Motor neuron (in vitro differentiated cells): ENCODE measurements around the gene POMT2. TPM values are rescaled to one million over a fixed set of nuclear protein-coding genes. Genes with fewer than 3 reads are reported as not detected.
"Not testable (repeated sequence)": the region's sequence is repeated elsewhere in the genome, so short reads cannot be mapped to it uniquely, and the experiment has no call there.

Experiments
- ATAC-seq, 8 experiments: fragments of 200-7000 bp; cut with Tn5 transposase; replicated peaks in 6 of 8; 2 replicates each; pipeline ENCODE4 v1.8.0; 2021; ENCODE audit warnings: mild to moderate bottlenecking in 8 of 8, moderate library complexity in 8 of 8
- H3K27ac ChIP-seq, 2 donors: fragments of 250-450 bp; sonication (Bioruptor Pico); 2 replicates each; pipeline ENCODE4 v1.9.0; 2021; ENCODE audit warnings: antibody characterized with exemption in 2 of 2, mild to moderate bottlenecking in 2 of 2, moderate library complexity in 1 of 2
- H3K4me1 ChIP-seq, 2 donors: fragments of 250-450 bp; sonication (Bioruptor Pico); replicated peaks in 1 of 2; 2 replicates each; pipeline ENCODE4 v1.6.1; 2021; ENCODE audit warnings: antibody characterized with exemption in 2 of 2, mild to moderate bottlenecking in 2 of 2, moderate library complexity in 1 of 2
- H3K4me3 ChIP-seq, 5 donors: fragments of 250-450 bp; sonication (Bioruptor Pico); 2 replicates each; pipeline ENCODE4 v1.9.0; 2021; ENCODE audit warnings: antibody characterized with exemption in 5 of 5, mild to moderate bottlenecking in 5 of 5, moderate library complexity in 4 of 5
- whole genome bisulfite sequencing, 10 experiments: fragments of 450-650 bp; shearing (Covaris generic); methylation state at CpG; one replicate each; pipeline ENCODE4 v1.0.0; 2022; 5-methylcytosine and 5-hydroxymethylcytosine counted together
- in situ Hi-C, 9 experiments: fragments of 400-800 bp; cut with MboI; loops; one replicate each; pipeline ENCODE4 v1.15.0; 2021; ENCODE audit warnings: low sequenced_read_pairs in 9 of 9, low pct_unique_long_range_greater_than_20kb in 2 of 9; ENCODE audit not compliant: unreplicated experiment in 9 of 9
- total RNA-seq, 8 experiments: library from RNA; unstranded; fragments of 300-600 nt; gene quantifications; 2 replicates each; pipeline versions ENCODE4 v1.2.3 to v1.2.4, GENCODE V29; 2022

The POMT2 gene
- total RNA-seq, 8 experiments from 2014 or later, result 11.6 to 44.1 (median 19.6) TPM

- 62 to 95% (median 77%) methylated on average over 2 to 5 of the region's 5 CpGs for WGBS, 10 experiments
- Histone ChIP-seq H3K4me3 (peak overlapping the region in 3 of 5 donors; percentile 86 to 100 (median 90)), H3K4me1 (peaks cover 5 to 12% of the 10 kb centered on the region in 2 donors), H3K27ac (no peak overlapping the region)
- in situ Hi-C loops, result loop anchor here in 3 of 9 experiments (25.0 kb wide), 3 partner anchors 185 to 460 kb away; partner anchors contain the start of gene ZDHHC22 (in 2 of the 3)
- no peak for ATAC-seq
Observed at GRCh38 chr14:77322250-77322902, 1.7 kb upstream of the POMT2 start.

DNA sequence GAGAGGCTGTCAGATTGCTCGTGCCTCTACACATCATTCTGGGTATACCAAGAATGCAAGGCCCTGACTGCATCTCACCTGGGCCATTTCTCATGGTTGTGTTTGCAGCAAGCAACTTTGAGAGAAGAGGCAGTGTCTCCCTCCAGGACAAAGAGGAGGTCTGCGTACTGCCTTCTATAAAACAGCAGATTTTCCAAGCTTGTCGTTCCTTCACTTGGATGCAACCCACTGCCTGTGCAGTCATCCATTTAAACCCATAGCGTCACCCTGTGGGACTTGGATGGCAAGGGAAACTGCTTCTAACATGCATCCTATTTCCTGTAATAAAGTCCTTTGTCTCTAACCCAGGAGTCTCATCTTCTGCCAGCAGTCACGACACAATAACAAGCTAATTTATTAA, 1.3 kb downstream of the POMT2 start:
- in situ Hi-C loops, result loop anchor here in 3 of 9 experiments (25.0 kb wide), 3 partner anchors 182 to 457 kb away; partner anchors contain the start of gene ZDHHC22 (in 2 of the 3)
- WGBS, 10 experiments, result 0 to 73% (median 64%) methylated on average over 2 to 4 of the region's 5 CpGs; no CpG with 5 or more reads in 3 of the 10 experiments
- ATAC-seq, result no peak
- peak overlapping the region in 1 of 2 donors; percentile 99 for H3K27ac ChIP-seq
- H3K4me3 ChIP-seq, result peak overlapping the region in 3 of 5 donors; percentile 86 to 100 (median 90)
- H3K4me1 ChIP-seq, result peaks cover 10 to 20% of the 10 kb centered on the region in 2 donors

GRCh38 chr14:77318756-77319155, 1.9 kb downstream of the POMT2 start:
- H3K4me1 ChIP-seq, result peaks cover 10 to 20% of the 10 kb centered on the region in 2 donors
- H3K27ac ChIP-seq, ATAC-seq, H3K4me3 ChIP-seq: not testable (repeated sequence)
- 82 to 100% (median 96%) methylated on average over 2 to 5 of the region's 11 CpGs; no CpG with 5 or more reads in 4 of the 10 experiments for WGBS, 10 experiments
- in situ Hi-C loops, result loop anchor here in 3 of 9 experiments (25.0 kb wide), 3 partner anchors 181 to 456 kb away; partner anchors contain the start of gene ZDHHC22 (in 2 of the 3)

- no peak for ATAC-seq
- in situ Hi-C loops, result loop anchor here in 3 of 9 experiments (25.0 kb wide), 3 partner anchors 181 to 456 kb away; partner anchors contain the start of gene ZDHHC22 (in 2 of the 3)
- 50 to 100% (median 82%) methylated on average over 1 to 5 of the region's 5 CpGs; no CpG with 5 or more reads in 1 of the 10 experiments for WGBS, 10 experiments
- Histone ChIP-seq H3K4me3 (no peak overlapping the region), H3K4me1 (peaks cover 10 to 20% of the 10 kb centered on the region in 2 donors), H3K27ac (no peak overlapping the region)
Observed at GRCh38 chr14:77318006-77318553, 2.6 kb downstream of the POMT2 start.

DNA sequence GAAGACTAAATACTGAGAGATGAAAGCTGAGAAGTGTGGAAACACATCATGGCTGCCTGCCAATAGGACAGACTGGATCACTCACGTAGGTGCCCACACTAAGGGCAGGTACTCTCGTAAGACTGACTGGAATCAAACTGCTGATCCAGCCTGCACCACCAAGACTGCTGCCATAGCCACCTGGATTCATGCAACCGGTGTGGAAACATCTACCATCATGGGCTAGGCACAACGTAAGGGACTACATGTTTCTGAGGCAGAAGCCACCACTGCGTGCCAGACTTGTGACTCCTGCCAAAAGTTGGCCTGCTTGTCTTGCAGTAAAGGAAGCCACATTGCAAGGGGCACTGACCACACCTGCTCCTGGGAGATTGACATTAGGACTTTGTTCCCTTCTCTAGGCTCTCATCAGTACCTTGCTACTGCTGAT, 3.8 kb downstream of the POMT2 start:
- in situ Hi-C loops, result loop anchor here in 3 of 9 experiments (25.0 kb wide), 3 partner anchors 180 to 455 kb away; partner anchors contain the start of gene ZDHHC22 (in 2 of the 3)
- no peak overlapping the region for H3K4me3 ChIP-seq
- ATAC-seq, result no peak
- WGBS, 10 experiments, result 83 to 100% (median 93%) methylated on average over 1 to 5 of the region's 5 CpGs; no CpG with 5 or more reads in 6 of the 10 experiments
- H3K4me1 ChIP-seq, result peaks cover 6 to 16% of the 10 kb centered on the region in 2 donors
- H3K27ac ChIP-seq, result no peak overlapping the region

GRCh38 chr14:77316195-77316505, 4.5 kb downstream of the POMT2 start:
- in situ Hi-C loops, result loop anchor here in 3 of 9 experiments (25.0 kb wide), 3 partner anchors 179 to 454 kb away; partner anchors contain the start of gene ZDHHC22 (in 2 of the 3)
- no peak overlapping the region for H3K27ac ChIP-seq
- ATAC-seq, result no peak
- 0 to 60% (median 17%) methylated on average over 1 of the region's 1 CpG; no CpG with 5 or more reads in 7 of the 10 experiments for WGBS, 10 experiments
- H3K4me1 ChIP-seq, result peaks cover 5 to 15% of the 10 kb centered on the region in 2 donors
- no peak overlapping the region for H3K4me3 ChIP-seq

DNA sequence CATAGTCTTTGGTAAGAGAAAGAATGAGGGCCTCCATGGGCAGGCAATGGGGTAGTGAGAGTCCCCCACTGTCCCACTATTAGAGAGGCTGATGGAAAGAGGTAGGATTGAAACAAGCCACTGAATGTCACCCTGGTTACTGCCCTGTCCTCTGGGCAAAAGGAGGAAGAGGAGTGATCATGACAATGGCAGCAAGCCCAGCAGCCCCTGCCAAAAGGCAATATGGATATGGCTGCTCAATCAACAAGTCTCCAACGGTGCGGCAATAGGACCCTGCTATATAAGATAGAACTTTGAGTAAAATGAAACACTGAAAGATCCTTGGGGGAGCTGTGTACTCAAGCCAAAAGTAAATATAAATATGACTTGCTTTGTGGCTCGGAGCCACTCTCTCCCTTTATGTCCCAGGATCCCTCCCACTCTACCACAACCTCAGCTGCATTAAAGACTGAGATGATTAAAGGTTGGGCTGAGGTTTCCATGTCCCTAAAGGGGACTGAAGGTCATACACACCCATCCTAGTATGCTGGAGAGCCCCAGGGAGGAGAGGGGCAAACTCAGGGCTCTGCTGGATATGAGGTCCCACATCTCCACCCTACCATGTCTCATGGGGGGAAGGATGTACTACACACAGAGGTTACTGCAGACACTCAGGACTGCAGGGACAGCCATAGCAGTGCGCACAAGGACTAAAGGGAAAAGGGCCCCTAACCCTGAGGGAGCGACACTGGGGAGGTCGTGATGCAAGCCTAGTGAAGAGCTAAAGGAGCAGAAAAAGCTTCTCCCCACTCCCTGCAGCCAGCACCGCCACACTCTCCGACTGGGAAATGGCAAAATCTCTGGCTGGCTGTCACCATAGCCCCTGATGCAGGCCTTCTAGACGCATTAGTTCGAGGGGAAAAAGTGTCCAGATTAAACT, 5.9 kb downstream of the POMT2 start:
- WGBS, 10 experiments, result 27 to 100% (median 81%) methylated on average over 1 to 10 of the region's 10 CpGs; no CpG with 5 or more reads in 2 of the 10 experiments
- in situ Hi-C loops, result loop anchor here in 3 of 9 experiments (25.0 kb wide), 3 partner anchors 177 to 452 kb away; partner anchors contain the start of gene ZDHHC22 (in 2 of the 3)
- H3K4me3 ChIP-seq, result no peak overlapping the region
- H3K27ac ChIP-seq, result no peak overlapping the region
- peak in 4 of 8 experiments; percentile 1 to 26 (median 10) for ATAC-seq
- peaks cover 5 to 15% of the 10 kb centered on the region in 2 donors for H3K4me1 ChIP-seq

DNA sequence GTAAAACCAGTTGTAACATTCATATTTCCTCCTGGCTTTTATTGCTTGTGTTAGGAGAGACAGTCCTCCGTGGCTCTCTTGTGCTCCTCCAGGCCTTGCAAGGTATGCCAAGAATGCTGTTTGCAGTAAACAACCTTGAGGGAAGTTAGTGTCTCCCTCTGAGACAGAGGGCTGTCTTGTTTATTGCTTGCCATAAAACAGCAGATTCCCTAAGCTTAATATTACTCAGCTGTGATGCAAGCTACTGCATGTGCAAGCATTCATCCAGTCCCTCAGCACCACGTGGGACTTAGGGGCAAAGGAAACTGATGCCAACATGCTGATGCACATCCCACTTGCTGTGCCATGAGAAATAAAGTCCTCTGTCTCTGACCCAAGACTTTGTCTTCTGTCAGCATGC, 6.6 kb downstream of the POMT2 start:
- H3K27ac ChIP-seq, result no peak overlapping the region
- H3K4me3 ChIP-seq, result no peak overlapping the region
- 10 to 46% (median 13%) methylated on average over 2 of the region's 2 CpGs; no CpG with 5 or more reads in 5 of the 10 experiments for WGBS, 10 experiments
- in situ Hi-C loops, result loop anchor here in 3 of 9 experiments (25.0 kb wide), 3 partner anchors 177 to 452 kb away; partner anchors contain the start of gene ZDHHC22 (in 2 of the 3)
- H3K4me1 ChIP-seq, result peaks cover 5 to 10% of the 10 kb centered on the region in 2 donors
- ATAC-seq, result peak in 5 of 8 experiments; percentile 19 to 71 (median 32)

GRCh38 chr14:77313371-77313770, 7.3 kb downstream of the POMT2 start:
- no peak overlapping the region for H3K27ac ChIP-seq
- WGBS, 10 experiments, result 80 to 100% (median 100%) methylated on average over 1 of the region's 1 CpG; no CpG with 5 or more reads in 6 of the 10 experiments
- ATAC-seq, result no peak
- peaks cover 5 to 10% of the 10 kb centered on the region in 2 donors for H3K4me1 ChIP-seq
- H3K4me3 ChIP-seq, result no peak overlapping the region
- in situ Hi-C loops, result loop anchor here in 3 of 9 experiments (25.0 kb wide), 3 partner anchors 176 to 451 kb away; partner anchors contain the start of gene ZDHHC22 (in 2 of the 3)

GRCh38 chr14:77311217-77311616, 9.5 kb downstream of the POMT2 start:
- peak in 3 of 8 experiments; percentile 65 to 73 (median 70) for ATAC-seq
- Histone ChIP-seq H3K27ac (no peak overlapping the region), H3K4me3 (no peak overlapping the region), H3K4me1 (peaks cover 15 to 23% of the 10 kb centered on the region in 2 donors)
- WGBS, 10 experiments, result 0 to 100% (median 96%) methylated on average over 1 to 2 of the region's 2 CpGs; no CpG with 5 or more reads in 3 of the 10 experiments
- in situ Hi-C loops, result loop anchor here in 3 of 9 experiments (25.0 kb wide), 3 partner anchors 174 to 449 kb away; partner anchors contain the start of gene ZDHHC22 (in 2 of the 3)

DNA sequence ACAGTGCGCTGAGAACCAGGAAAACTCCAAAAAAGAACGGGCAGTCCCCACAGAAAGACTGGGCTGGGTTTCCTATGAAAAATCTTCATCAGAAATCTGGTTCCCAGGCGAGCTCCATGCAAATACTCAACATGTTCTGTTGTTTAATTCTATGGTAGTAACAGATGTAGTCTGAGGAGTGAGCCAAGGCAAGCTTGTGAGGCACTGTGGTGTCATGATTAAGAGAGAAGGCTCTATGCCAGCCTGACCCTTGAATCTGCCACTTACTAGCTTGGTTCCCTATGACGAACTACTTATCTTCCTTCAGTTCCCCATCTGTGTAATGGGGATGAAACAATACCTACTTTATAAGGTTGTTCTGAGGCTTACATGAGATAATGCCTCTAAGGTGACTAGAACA, 10.7 kb downstream of the POMT2 start:
- Histone ChIP-seq H3K4me3 (no peak overlapping the region), H3K4me1 (peaks cover 10 to 20% of the 10 kb centered on the region in 2 donors), H3K27ac (no peak overlapping the region)
- peak in 1 of 8 experiments; percentile 5 for ATAC-seq
- WGBS, 10 experiments, result 0 to 100% (median 83%) methylated on average over 1 to 4 of the region's 4 CpGs; no CpG with 5 or more reads in 2 of the 10 experiments
- in situ Hi-C loops, result loop anchor here in 3 of 9 experiments (25.0 kb wide), 3 partner anchors 173 to 448 kb away; partner anchors contain the start of gene ZDHHC22 (in 2 of the 3)
